Gastroesophageal sphincter (tissue), 3 donors: ENCODE results near the gene TBC1D13.

Experiments
- CTCF ChIP-seq, 4 experiments: fragments of 200-600 bp in 2 of 4; fragments of 450-650 bp in 2 of 4; sonication (generic) in 1 of 4; IDR thresholded peaks; one replicate each; pipeline ENCODE4 v1.5.1; 2017 to 2019; ENCODE audit warnings: antibody characterized with exemption in 4 of 4, mild to moderate bottlenecking in 2 of 4, moderate library complexity in 2 of 4
- EP300 ChIP-seq: sonication (generic); formaldehyde crosslinking; IDR thresholded peaks from one replicate; pipeline ENCODE4 v1.6.1; 2017; ENCODE audit warnings: antibody characterized with exemption, mild to moderate bottlenecking
- POLR2A ChIP-seq, 2 donors: fragments of 450-650 bp; IDR thresholded peaks; one replicate each; pipeline ENCODE4 v1.6.1; 2017; ENCODE audit warnings: antibody characterized with exemption in 2 of 2, mild to moderate bottlenecking in 2 of 2, moderate library complexity in 1 of 2
- POLR2AphosphoS5 ChIP-seq: sonication (generic); formaldehyde crosslinking; IDR thresholded peaks from one replicate; pipeline ENCODE4 v1.6.1; 2017; ENCODE audit warnings: antibody characterized with exemption

- no peak for TF ChIP-seq POLR2A (IDR thresholded peaks at IDR 0.05)
- no peak for TF ChIP-seq CTCF (IDR thresholded peaks at IDR 0.05)
- no peak for TF ChIP-seq EP300
- TF ChIP-seq POLR2AphosphoS5: no peak
Observed at GRCh38 chr9:128762671-128763449, 24.2 kb upstream of the TBC1D13 start.
